SK-N-DZ (cell line): Measurements from ENCODE around the gene HBS1L.

Experiments
- DNase-seq: peaks from one replicate; pipeline ENCODE4 v3.0.0-alpha.2; 2015; ENCODE audit warnings: low spot score

Gene HBS1L

GRCh38 chr6:134999107-134999506 is 55.5 kb downstream of the HBS1L start:
- DNase-seq, result no peak

- DNase-seq, result no peak
These were observed 57.3 kb downstream of the HBS1L start for GRCh38 chr6:134997133-134997995.

- DNase-seq, result no peak
These were observed 59.1 kb downstream of the HBS1L start for GRCh38 chr6:134995536-134995935.

GRCh38 chr6:134994431-134994830 is 60.2 kb downstream of the HBS1L start:
- no peak for DNase-seq

GRCh38 chr6:134992155-134992554 is 62.5 kb downstream of the HBS1L start:
- no peak for DNase-seq

- DNase-seq, result no peak
These were observed 64.4 kb downstream of the HBS1L start for GRCh38 chr6:134990262-134990661.

GRCh38 chr6:134984821-134985220 is 69.8 kb downstream of the HBS1L start:
- no peak for DNase-seq

GRCh38 chr6:134983823-134984222 is 70.8 kb downstream of the HBS1L start:
- no peak for DNase-seq

- no peak for DNase-seq
These were observed 72.5 kb downstream of the HBS1L start for GRCh38 chr6:134982161-134982560.

GRCh38 chr6:134980846-134981245 is 73.8 kb downstream of the HBS1L start:
- no peak for DNase-seq

GRCh38 chr6:134979142-134979541 is 75.5 kb downstream of the HBS1L start:
- no peak for DNase-seq

- DNase-seq, result no peak
These were observed 80.3 kb downstream of the HBS1L start for GRCh38 chr6:134974370-134974769.

GRCh38 chr6:134967711-134968110 is 86.9 kb downstream of the HBS1L start:
- no peak for DNase-seq

GRCh38 chr6:134964451-134965203 is 90.0 kb downstream of the HBS1L start:
- peak; percentile 16 for DNase-seq

- DNase-seq, result no peak
These were observed 92.2 kb downstream of the HBS1L start for GRCh38 chr6:134962421-134962820.

GRCh38 chr6:134961366-134961765 is 93.3 kb downstream of the HBS1L start:
- DNase-seq, result no peak

GRCh38 chr6:134959603-134960002 is 95.0 kb downstream of the HBS1L start:
- DNase-seq, result no peak

- DNase-seq, result no peak
These were observed 97.9 kb downstream of the HBS1L start for GRCh38 chr6:134956676-134957075.

- no peak for DNase-seq
These were observed 98.6 kb downstream of the HBS1L start for GRCh38 chr6:134956032-134956431.

GRCh38 chr6:134954272-134955000 is 100.2 kb downstream of the HBS1L start:
- no peak for DNase-seq

GRCh38 chr6:134951494-134952263 is 102.9 kb downstream of the HBS1L start:
- no peak for DNase-seq
